Parathyroid adenoma (tissue), 2 donors: ENCODE measurements around the gene ADGRE1.

Source experiments
- H2AFZ ChIP-seq: fragments of 300-600 bp; sonication (generic); one replicate; pipeline ENCODE4 v1.7.0; 2017; ENCODE audit warnings: antibody characterized with exemption, mild to moderate bottlenecking
- H3K27ac ChIP-seq: fragments of 300-600 bp; sonication (generic); one replicate; pipeline ENCODE4 v1.7.0; 2017
- H3K27me3 ChIP-seq: fragments of 300-600 bp; sonication (generic); one replicate; pipeline ENCODE4 v1.7.0; 2017; ENCODE audit warnings: low read length; ENCODE audit not compliant: control insufficient read depth, insufficient read depth
- H3K36me3 ChIP-seq: fragments of 300-600 bp; sonication (generic); one replicate; pipeline ENCODE4 v1.7.0; 2017; ENCODE audit warnings: low read length; ENCODE audit not compliant: control insufficient read depth, insufficient read depth
- H3K4me1 ChIP-seq: fragments of 300-600 bp; sonication (generic); one replicate; pipeline ENCODE4 v1.7.0; 2017; ENCODE audit warnings: control low read depth
- H3K4me2 ChIP-seq: fragments of 300-600 bp; sonication (generic); one replicate; pipeline ENCODE4 v1.7.0; 2017; ENCODE audit warnings: low read length
- H3K4me3 ChIP-seq: fragments of 300-600 bp; sonication (generic); one replicate; pipeline ENCODE4 v1.7.0; 2017; ENCODE audit warnings: low read depth, low read length
- H3K79me2 ChIP-seq: fragments of 300-600 bp; sonication (generic); one replicate; pipeline ENCODE4 v1.7.0; 2017; ENCODE audit warnings: control low read depth
- H3K9ac ChIP-seq: fragments of 300-600 bp; sonication (generic); one replicate; pipeline ENCODE4 v1.7.0; 2017; ENCODE audit warnings: mild to moderate bottlenecking
- H3K9me3 ChIP-seq: fragments of 300-600 bp; sonication (generic); one replicate; pipeline ENCODE4 v1.7.0; 2017; ENCODE audit warnings: low read length; ENCODE audit not compliant: control insufficient read depth
- TF ChIP-seq, protein P1 (sequence below): fragments of 300-600 bp; sonication (generic); IDR thresholded peaks from one replicate; pipeline ENCODE4 v1.7.0; 2017; ENCODE audit warnings: antibody characterized with exemption, mild to moderate bottlenecking
- donor health status: primary hyperparathyroidism.

ADGRE1 gene

GRCh38 chr19:6848986-6849385 is 38.4 kb upstream of the ADGRE1 start:
- Histone ChIP-seq H3K9ac (no peak overlapping the region), H3K4me2 (no peak overlapping the region), H3K36me3 (no peaks in the 10 kb centered on the region), H3K4me3 (no peak overlapping the region), H2AFZ (no peak overlapping the region), H3K27me3 (no peaks in the 10 kb centered on the region), H3K4me1 (peaks cover 7% of the 10 kb centered on the region), H3K27ac (no peak overlapping the region), H3K9me3 (no peaks in the 10 kb centered on the region), H3K79me2 (no peaks in the 10 kb centered on the region)
- TF ChIP-seq, protein P1, sequence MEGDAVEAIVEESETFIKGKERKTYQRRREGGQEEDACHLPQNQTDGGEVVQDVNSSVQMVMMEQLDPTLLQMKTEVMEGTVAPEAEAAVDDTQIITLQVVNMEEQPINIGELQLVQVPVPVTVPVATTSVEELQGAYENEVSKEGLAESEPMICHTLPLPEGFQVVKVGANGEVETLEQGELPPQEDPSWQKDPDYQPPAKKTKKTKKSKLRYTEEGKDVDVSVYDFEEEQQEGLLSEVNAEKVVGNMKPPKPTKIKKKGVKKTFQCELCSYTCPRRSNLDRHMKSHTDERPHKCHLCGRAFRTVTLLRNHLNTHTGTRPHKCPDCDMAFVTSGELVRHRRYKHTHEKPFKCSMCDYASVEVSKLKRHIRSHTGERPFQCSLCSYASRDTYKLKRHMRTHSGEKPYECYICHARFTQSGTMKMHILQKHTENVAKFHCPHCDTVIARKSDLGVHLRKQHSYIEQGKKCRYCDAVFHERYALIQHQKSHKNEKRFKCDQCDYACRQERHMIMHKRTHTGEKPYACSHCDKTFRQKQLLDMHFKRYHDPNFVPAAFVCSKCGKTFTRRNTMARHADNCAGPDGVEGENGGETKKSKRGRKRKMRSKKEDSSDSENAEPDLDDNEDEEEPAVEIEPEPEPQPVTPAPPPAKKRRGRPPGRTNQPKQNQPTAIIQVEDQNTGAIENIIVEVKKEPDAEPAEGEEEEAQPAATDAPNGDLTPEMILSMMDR: no peak

- no peak overlapping the region for H2AFZ ChIP-seq
- TF ChIP-seq, protein P1: no peak
- H3K9me3 ChIP-seq: no peaks in the 10 kb centered on the region
- no peaks in the 10 kb centered on the region for H3K36me3 ChIP-seq
- no peak overlapping the region for H3K4me2 ChIP-seq
- H3K4me1 ChIP-seq: peaks cover 7% of the 10 kb centered on the region
- no peaks in the 10 kb centered on the region for H3K27me3 ChIP-seq
- H3K4me3 ChIP-seq: no peak overlapping the region
- H3K27ac ChIP-seq: no peak overlapping the region
- no peak overlapping the region for H3K9ac ChIP-seq
- no peaks in the 10 kb centered on the region for H3K79me2 ChIP-seq
Observed at GRCh38 chr19:6849876-6850275, 37.5 kb upstream of the ADGRE1 start.

DNA sequence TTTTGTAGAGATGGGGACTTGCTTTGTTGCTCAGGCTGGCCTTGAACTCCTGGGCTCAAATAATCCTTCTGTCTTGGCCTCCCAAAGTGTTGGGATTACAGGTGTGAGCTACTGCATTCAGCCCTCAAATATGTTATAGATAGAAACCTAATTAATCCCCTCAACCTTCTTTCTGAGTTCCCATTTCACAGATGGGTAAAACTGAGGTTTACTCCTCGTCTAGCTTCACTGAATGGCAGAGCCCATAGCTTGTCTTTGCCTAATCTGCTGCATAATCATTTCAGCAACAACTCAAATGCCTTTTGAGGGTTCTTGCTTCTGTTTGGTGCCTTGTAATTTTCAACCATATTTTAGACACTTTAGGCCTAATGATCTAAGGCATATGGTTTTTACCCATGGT is 36.0 kb upstream of the ADGRE1 start:
- no peak overlapping the region for H3K27ac ChIP-seq
- H3K4me1 ChIP-seq: peaks cover 7% of the 10 kb centered on the region
- no peaks in the 10 kb centered on the region for H3K9me3 ChIP-seq
- no peak overlapping the region for H2AFZ ChIP-seq
- TF ChIP-seq, protein P1: no peak
- no peaks in the 10 kb centered on the region for H3K27me3 ChIP-seq
- H3K4me3 ChIP-seq: no peak overlapping the region
- H3K9ac ChIP-seq: no peak overlapping the region
- no peaks in the 10 kb centered on the region for H3K79me2 ChIP-seq
- H3K36me3 ChIP-seq: no peaks in the 10 kb centered on the region
- no peak overlapping the region for H3K4me2 ChIP-seq

DNA sequence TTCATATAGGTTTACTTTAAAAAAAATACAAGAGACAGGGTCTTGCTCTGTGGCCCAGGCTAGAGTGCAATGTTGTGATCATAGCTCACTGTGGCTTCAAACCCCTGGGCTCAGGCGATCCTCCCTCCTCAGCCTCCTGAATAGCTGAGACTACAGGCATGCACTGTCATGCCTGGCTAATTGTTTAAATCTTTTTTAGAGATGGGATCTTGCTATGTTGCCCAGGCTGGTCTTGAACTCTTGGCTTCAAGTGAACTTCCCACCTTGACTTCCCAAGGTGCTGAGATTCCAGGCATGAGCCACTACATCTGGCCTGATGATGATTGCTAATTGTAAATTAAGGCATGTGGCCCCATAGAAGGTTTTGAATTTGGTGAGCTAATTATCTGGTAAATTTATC is 35.4 kb upstream of the ADGRE1 start:
- no peak overlapping the region for H3K27ac ChIP-seq
- no peak overlapping the region for H3K4me3 ChIP-seq
- H3K27me3 ChIP-seq: no peaks in the 10 kb centered on the region
- no peaks in the 10 kb centered on the region for H3K9me3 ChIP-seq
- H3K9ac ChIP-seq: no peak overlapping the region
- no peaks in the 10 kb centered on the region for H3K36me3 ChIP-seq
- TF ChIP-seq, protein P1: no peak
- H3K4me2 ChIP-seq: no peak overlapping the region
- H3K4me1 ChIP-seq: peaks cover 7% of the 10 kb centered on the region
- no peaks in the 10 kb centered on the region for H3K79me2 ChIP-seq
- H2AFZ ChIP-seq: no peak overlapping the region

DNA sequence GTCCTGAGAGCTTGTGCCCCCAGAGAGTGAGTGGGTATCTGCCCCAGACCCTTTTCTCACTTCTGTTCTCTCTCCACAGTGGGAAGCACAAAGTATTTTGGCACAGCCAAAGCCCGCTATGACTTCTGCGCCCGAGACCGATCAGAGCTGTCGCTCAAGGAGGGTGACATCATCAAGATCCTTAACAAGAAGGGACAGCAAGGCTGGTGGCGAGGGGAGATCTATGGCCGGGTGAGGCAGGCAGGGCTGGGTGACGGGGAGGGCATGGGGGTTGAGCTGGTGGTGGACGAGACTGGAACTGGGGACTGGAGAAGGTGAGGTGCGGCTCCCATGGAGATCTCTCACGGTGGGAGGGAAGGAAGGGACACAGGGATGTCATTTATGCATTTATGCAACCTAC is 33.5 kb upstream of the ADGRE1 start:
- Histone ChIP-seq H3K4me3 (no peak overlapping the region), H2AFZ (no peak overlapping the region), H3K9ac (no peak overlapping the region), H3K27ac (no peak overlapping the region), H3K9me3 (no peaks in the 10 kb centered on the region), H3K79me2 (no peaks in the 10 kb centered on the region), H3K36me3 (no peaks in the 10 kb centered on the region), H3K4me2 (no peak overlapping the region), H3K27me3 (no peaks in the 10 kb centered on the region), H3K4me1 (peaks cover 7% of the 10 kb centered on the region)
- TF ChIP-seq, protein P1: no peak
